Endodermal cell (in vitro differentiated cells): ENCODE measurements around the gene FBLIM1. TPM values are rescaled to one million over a fixed set of nuclear protein-coding genes. Genes with fewer than 3 reads are reported as not detected.

Experiments used
- DNase-seq: peaks from one replicate; pipeline ENCODE4 v3.0.0-alpha.2; 2017
- H3K27ac ChIP-seq: 2 replicates; pipeline ENCODE4 v1.5.1; 2013; ENCODE audit warnings: mild to moderate bottlenecking, low read depth, low read length, moderate library complexity
- H3K27me3 ChIP-seq: 2 replicates; pipeline ENCODE4 v1.6.1; 2013; ENCODE audit warnings: mild to moderate bottlenecking, low read length, moderate library complexity; ENCODE audit not compliant: insufficient read depth, control insufficient read depth, poor library complexity, severe bottlenecking
- H3K36me3 ChIP-seq: 2 replicates; pipeline ENCODE4 v1.7.0; 2013; ENCODE audit warnings: mild to moderate bottlenecking, low read length, moderate library complexity; ENCODE audit not compliant: control insufficient read depth, insufficient read depth
- H3K4me1 ChIP-seq: one replicate; pipeline ENCODE4 v1.7.0; 2013; ENCODE audit warnings: low read length; ENCODE audit not compliant: control insufficient read depth, insufficient read depth
- H3K4me3 ChIP-seq: 2 replicates; pipeline ENCODE4 v1.5.1; 2013; ENCODE audit warnings: mild to moderate bottlenecking, low read length, moderate library complexity
- H3K9ac ChIP-seq: 2 replicates; pipeline ENCODE4 v1.6.1; 2013; ENCODE audit warnings: mild to moderate bottlenecking, low read length, moderate library complexity; ENCODE audit not compliant: poor library complexity, severe bottlenecking; ENCODE audit errors: extremely low read depth
- H3K9me3 ChIP-seq: 2 replicates; pipeline ENCODE4 v1.6.1; 2013; ENCODE audit warnings: mild to moderate bottlenecking, low read length, moderate library complexity; ENCODE audit not compliant: control insufficient read depth
- H3K27ac Mint-ChIP-seq: 2 replicates; pipeline ENCODE4 v1.8.0; 2020; ENCODE audit warnings: mixed read lengths
- H3K27me3 Mint-ChIP-seq: 2 replicates; pipeline ENCODE4 v1.8.0; 2021; ENCODE audit warnings: mild to moderate bottlenecking, mixed read lengths; ENCODE audit not compliant: insufficient read depth
- H3K36me3 Mint-ChIP-seq: 2 replicates; pipeline ENCODE4 v1.8.0; 2020; ENCODE audit warnings: low read depth, mixed read lengths
- H3K4me1 Mint-ChIP-seq: 2 replicates; pipeline ENCODE4 v1.8.0; 2020; ENCODE audit warnings: mixed read lengths
- H3K4me3 Mint-ChIP-seq: 2 replicates; pipeline ENCODE4 v1.8.0; 2020; ENCODE audit warnings: mild to moderate bottlenecking, moderate library complexity, mixed read lengths
- H3K9me3 Mint-ChIP-seq: 2 replicates; pipeline ENCODE4 v1.8.0; 2020; ENCODE audit warnings: mild to moderate bottlenecking, mixed read lengths
- WGBS, 2 experiments: methylation state at CpG; one replicate each; pipeline versions ENCODE4 v1.1.5 to v1.1.7; 2013; ENCODE audit warnings: missing lambda C conversion rate in 2 of 2, mixed read lengths in 1 of 2; ENCODE audit not compliant: insufficient coverage in 1 of 2, insufficient read length in 1 of 2; 5-methylcytosine and 5-hydroxymethylcytosine counted together
- total RNA-seq, 2 donors: library from RNA; stranded (reverse); fragmentation: NEBNext Ultra II Directional in 1 of 2; extraction: Animal tissue kit (Norgen Biotek cat#: 25700) in 1 of 2; gene quantifications; 2 replicates in 1 of 2; 3 replicates in 1 of 2; pipeline ENCODE4 v1.2.1, GENCODE V29; 2021
- TF ChIP-seq, protein P1 (sequence below): fragments of 200-600 bp; sonication (generic); conservative IDR thresholded peaks from 2 replicates; pipeline ENCODE4 v1.5.0; 2021; ENCODE audit warnings: antibody characterized with exemption, mild to moderate bottlenecking

The FBLIM1 gene
- total RNA-seq, 2 donors from 2014 or later: 58.4 to 60.6 TPM

DNA sequence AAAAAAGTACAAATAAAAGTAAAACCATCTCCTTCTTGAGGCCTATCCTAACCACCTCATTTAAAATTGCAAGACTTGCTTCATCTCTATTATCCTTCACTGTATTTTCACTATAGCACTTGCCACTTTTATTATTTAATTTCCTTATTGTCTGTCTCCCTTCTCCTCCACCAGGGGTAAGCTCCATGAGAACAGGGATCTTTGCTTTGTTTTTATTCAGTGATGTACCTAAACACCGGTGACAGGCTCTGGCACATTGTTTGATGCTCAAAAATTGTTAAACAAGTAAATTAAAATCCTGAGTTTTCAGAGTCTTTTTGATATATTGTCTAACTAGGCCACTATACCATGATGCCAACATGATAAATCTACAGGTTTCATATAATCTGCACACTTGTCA lies 71.7 kb downstream of the FBLIM1 start:
- Histone ChIP-seq H3K9ac (no peak overlapping the region), H3K27me3 (no peaks in the 10 kb centered on the region), H3K4me3 (no peak overlapping the region), H3K4me1 (no peaks in the 10 kb centered on the region), H3K9me3 (no peaks in the 10 kb centered on the region), H3K27ac (no peak overlapping the region), H3K36me3 (no peaks in the 10 kb centered on the region)
- WGBS, 2 experiments: 40 to 44% methylated on average over 1 of the region's 1 CpG
- H3K27ac Mint-ChIP-seq: no peak overlapping the region
- H3K27me3 Mint-ChIP-seq: no peaks in the 10 kb centered on the region
- peaks cover 4% of the 10 kb centered on the region for H3K4me1 Mint-ChIP-seq
- H3K4me3 Mint-ChIP-seq: no peak overlapping the region
- peaks cover 7% of the 10 kb centered on the region for H3K36me3 Mint-ChIP-seq
- TF ChIP-seq, protein P1, sequence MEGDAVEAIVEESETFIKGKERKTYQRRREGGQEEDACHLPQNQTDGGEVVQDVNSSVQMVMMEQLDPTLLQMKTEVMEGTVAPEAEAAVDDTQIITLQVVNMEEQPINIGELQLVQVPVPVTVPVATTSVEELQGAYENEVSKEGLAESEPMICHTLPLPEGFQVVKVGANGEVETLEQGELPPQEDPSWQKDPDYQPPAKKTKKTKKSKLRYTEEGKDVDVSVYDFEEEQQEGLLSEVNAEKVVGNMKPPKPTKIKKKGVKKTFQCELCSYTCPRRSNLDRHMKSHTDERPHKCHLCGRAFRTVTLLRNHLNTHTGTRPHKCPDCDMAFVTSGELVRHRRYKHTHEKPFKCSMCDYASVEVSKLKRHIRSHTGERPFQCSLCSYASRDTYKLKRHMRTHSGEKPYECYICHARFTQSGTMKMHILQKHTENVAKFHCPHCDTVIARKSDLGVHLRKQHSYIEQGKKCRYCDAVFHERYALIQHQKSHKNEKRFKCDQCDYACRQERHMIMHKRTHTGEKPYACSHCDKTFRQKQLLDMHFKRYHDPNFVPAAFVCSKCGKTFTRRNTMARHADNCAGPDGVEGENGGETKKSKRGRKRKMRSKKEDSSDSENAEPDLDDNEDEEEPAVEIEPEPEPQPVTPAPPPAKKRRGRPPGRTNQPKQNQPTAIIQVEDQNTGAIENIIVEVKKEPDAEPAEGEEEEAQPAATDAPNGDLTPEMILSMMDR: peak; percentile 55
- no peak for DNase-seq
- H3K9me3 Mint-ChIP-seq: no peaks in the 10 kb centered on the region

DNA sequence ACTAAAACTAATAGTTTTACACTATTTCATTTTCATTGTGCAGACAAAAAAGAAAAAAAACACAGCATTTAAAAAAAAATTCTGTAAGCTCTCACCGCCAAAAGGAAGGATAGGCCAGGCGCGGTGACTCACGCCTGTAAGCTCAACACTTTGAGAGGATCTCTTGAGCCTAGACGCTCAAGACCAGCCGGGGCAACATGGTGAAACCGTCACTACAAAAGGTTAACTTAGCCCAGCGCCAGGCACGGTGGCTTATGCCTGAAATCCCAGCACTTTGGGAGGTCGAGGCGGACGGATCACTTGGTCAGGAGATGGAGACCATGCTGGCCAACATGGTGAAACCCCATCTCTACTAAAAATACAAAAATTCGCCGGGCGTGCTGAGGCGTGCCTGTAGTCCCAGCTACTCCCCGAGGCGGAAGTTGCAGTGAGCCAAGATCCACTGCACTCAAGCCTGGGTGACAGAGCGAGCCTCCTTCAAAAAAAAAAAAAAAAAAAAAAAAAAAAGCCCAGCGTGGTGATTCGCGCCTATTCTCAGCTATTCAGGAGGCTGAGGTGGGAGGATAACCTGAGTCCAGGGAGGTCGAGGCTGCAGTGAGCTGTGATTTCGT lies 74.6 kb downstream of the FBLIM1 start:
- WGBS, 2 experiments: 92 to 94% methylated on average over 17 to 24 of the region's 24 CpGs
- H3K4me1 Mint-ChIP-seq: peaks cover 8% of the 10 kb centered on the region
- peak overlapping the region; percentile 94 for H3K4me3 ChIP-seq
- peak overlapping the region; percentile 86 for H3K4me3 Mint-ChIP-seq
- no peaks in the 10 kb centered on the region for H3K27me3 ChIP-seq
- no peaks in the 10 kb centered on the region for H3K27me3 Mint-ChIP-seq
- TF ChIP-seq, protein P1: no peak
- H3K36me3 Mint-ChIP-seq: peaks cover 7% of the 10 kb centered on the region
- no peaks in the 10 kb centered on the region for H3K9me3 ChIP-seq
- H3K4me1 ChIP-seq: no peaks in the 10 kb centered on the region
- H3K9ac ChIP-seq: no peak overlapping the region
- no peak overlapping the region for H3K27ac ChIP-seq
- no peaks in the 10 kb centered on the region for H3K36me3 ChIP-seq
- H3K9me3 Mint-ChIP-seq: no peaks in the 10 kb centered on the region
- peak; percentile 52 for DNase-seq
- no peak overlapping the region for H3K27ac Mint-ChIP-seq

DNA sequence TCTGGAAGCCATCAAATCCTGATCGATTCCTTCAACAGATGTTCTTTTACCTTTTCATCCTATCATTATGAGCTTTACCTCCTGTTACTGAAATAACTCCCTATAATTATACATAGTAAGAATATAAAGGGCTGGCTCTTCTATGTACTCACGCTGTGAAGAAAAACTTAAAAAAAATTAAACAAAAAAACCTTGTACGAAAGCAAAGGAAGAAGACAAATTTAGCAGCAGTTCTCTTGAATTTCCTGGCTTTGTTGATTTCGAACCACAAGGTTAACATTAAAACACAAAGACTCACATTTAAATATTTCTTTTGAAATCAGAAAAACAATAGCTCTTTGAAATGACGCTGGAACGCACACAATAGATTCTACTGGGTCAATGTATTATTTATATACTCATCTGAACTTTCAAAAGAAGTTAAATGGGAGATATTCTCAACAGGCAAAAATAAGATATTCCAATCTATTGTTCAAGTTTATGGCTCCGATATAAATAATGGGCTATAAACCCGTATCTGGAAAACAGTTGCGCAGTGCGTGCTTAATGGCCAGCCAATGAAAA lies 75.3 kb downstream of the FBLIM1 start:
- Histone ChIP-seq H3K27me3 (no peaks in the 10 kb centered on the region), H3K4me1 (no peaks in the 10 kb centered on the region), H3K4me3 (peak overlapping the region; percentile 94), H3K27ac (peak overlapping the region; percentile 100), H3K9me3 (no peaks in the 10 kb centered on the region), H3K9ac (peak overlapping the region; percentile 99), H3K36me3 (no peaks in the 10 kb centered on the region)
- Mint-ChIP-seq H3K4me1 (peaks cover 8% of the 10 kb centered on the region), H3K4me3 (peak overlapping the region; percentile 86), H3K9me3 (no peaks in the 10 kb centered on the region), H3K36me3 (peaks cover 7% of the 10 kb centered on the region), H3K27me3 (no peaks in the 10 kb centered on the region), H3K27ac (peak overlapping the region; percentile 99)
- WGBS, 2 experiments: 13 to 15% methylated on average over 10 of the region's 10 CpGs
- DNase-seq: no peak
- TF ChIP-seq, protein P1: no peak
